ENCODE data around the gene ASIC2. TPM values are rescaled to one million over a fixed set of nuclear protein-coding genes. Genes with fewer than 3 reads are reported as not detected.

Gene ASIC2
- total RNA-seq, 1 experiment from 2014 or later, result not detected

- H3K9me2 ChIP-seq (ENCODE audit: insufficient read depth), result no peaks in the 10 kb centered on the region
- BruUV-seq (replicated peaks), result no TSS peak
- no peaks in the 10 kb centered on the region for H4K20me1 ChIP-seq (ENCODE audit: insufficient read depth)
- peaks cover 15% of the 10 kb centered on the region for H3K27me3 ChIP-seq (ENCODE audit: insufficient read depth, low read length)
- H3K27ac ChIP-seq (ENCODE audit: low read depth, low read length), result no peak overlapping the region
- intact Hi-C loops (cut with micrococcal nuclease), result no loop called here
- H3K4me3 ChIP-seq (replicated peaks in 1 of 2; ENCODE audit: low read depth in 1 of 2, low read length in 2 of 2), result no peak overlapping the region
- DNase-seq (ENCODE audit: low read depth, low spot score) (no peak), ATAC-seq (no peak)
- ChIA-PET RAD21 (ENCODE audit: low non-redundant PET in 1 of 2, low total read pairs in 2 of 2, uncharacterized antibody in 2 of 2, unreplicated experiment in 2 of 2) (no interaction called here), CTCF (no interaction called here), POLR2A (no interaction called here)
- H3K4me1 ChIP-seq (ENCODE audit: control insufficient read depth in 1 of 2, insufficient read depth in 2 of 2, low read length in 2 of 2), result no peaks in the 10 kb centered on the region
- no peak overlapping the region for H3K4me2 ChIP-seq (ENCODE audit: low read length)
- no peak overlapping the region for H3K9ac ChIP-seq (ENCODE audit: low read length)
- no peak overlapping the region for H2AFZ ChIP-seq (ENCODE audit: low read depth, low read length, poor library complexity, severe bottlenecking)
- no peaks in the 10 kb centered on the region for H3K36me3 ChIP-seq (ENCODE audit: control insufficient read depth in 1 of 2, insufficient read depth in 2 of 2, low read length in 2 of 2)
- TF ChIP-seq ATF3 (IDR thresholded peaks at IDR 0.05) (no peak), ELF1 (IDR thresholded peaks at IDR 0.05; ENCODE audit: borderline replicate concordance, low read depth) (no peak), POLR2AphosphoS5 (IDR thresholded peaks at IDR 0.05; ENCODE audit: low read depth, low read length) (no peak), ZBTB33 (IDR thresholded peaks at IDR 0.05; ENCODE audit: extremely low read depth, insufficient replicate concordance, low read length) (no peak), YY1 (IDR thresholded peaks at IDR 0.05; ENCODE audit: extremely low read depth, insufficient replicate concordance, low read depth, low read length) (no peak), CEBPB (IDR thresholded peaks at IDR 0.05; ENCODE audit: low read depth) (no peak), POLR2A (IDR thresholded peaks at IDR 0.05; ENCODE audit: borderline replicate concordance, extremely low read depth, insufficient read depth, insufficient read length) (no peak), REST (IDR thresholded peaks at IDR 0.05; ENCODE audit: low read depth) (no peak), EGR1 (IDR thresholded peaks at IDR 0.05; ENCODE audit: low read depth) (no peak), EZH2phosphoT487 (IDR thresholded peaks at IDR 0.05; ENCODE audit: borderline replicate concordance) (no peak), SP1 (IDR thresholded peaks at IDR 0.05; ENCODE audit: low read depth) (no peak), ZNF274 (IDR thresholded peaks at IDR 0.05; ENCODE audit: low read depth, low read length) (no peak), JUND (IDR thresholded peaks at IDR 0.05) (no peak), MAX (IDR thresholded peaks at IDR 0.05) (no peak), FOSL1 (IDR thresholded peaks at IDR 0.05; ENCODE audit: low read depth) (no peak), RAD21 (IDR thresholded peaks at IDR 0.05; ENCODE audit: low read depth) (no peak), ZFX (IDR thresholded peaks at IDR 0.05) (no peak), TCF7L2 (IDR thresholded peaks at IDR 0.05; ENCODE audit: borderline replicate concordance, extremely low read depth, insufficient read depth, insufficient read length) (no peak)
- TF ChIP-seq, protein P1, sequence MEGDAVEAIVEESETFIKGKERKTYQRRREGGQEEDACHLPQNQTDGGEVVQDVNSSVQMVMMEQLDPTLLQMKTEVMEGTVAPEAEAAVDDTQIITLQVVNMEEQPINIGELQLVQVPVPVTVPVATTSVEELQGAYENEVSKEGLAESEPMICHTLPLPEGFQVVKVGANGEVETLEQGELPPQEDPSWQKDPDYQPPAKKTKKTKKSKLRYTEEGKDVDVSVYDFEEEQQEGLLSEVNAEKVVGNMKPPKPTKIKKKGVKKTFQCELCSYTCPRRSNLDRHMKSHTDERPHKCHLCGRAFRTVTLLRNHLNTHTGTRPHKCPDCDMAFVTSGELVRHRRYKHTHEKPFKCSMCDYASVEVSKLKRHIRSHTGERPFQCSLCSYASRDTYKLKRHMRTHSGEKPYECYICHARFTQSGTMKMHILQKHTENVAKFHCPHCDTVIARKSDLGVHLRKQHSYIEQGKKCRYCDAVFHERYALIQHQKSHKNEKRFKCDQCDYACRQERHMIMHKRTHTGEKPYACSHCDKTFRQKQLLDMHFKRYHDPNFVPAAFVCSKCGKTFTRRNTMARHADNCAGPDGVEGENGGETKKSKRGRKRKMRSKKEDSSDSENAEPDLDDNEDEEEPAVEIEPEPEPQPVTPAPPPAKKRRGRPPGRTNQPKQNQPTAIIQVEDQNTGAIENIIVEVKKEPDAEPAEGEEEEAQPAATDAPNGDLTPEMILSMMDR (IDR thresholded peaks at IDR 0.05 in 2 of 3, conservative IDR thresholded peaks at IDR 0.05 in 1 of 3; ENCODE audit: borderline replicate concordance in 1 of 3, insufficient read depth in 1 of 3, low read depth in 2 of 3, low read length in 2 of 3), result no peak
- H3K9me3 ChIP-seq (ENCODE audit: control insufficient read depth in 1 of 2, insufficient read depth in 1 of 2, low read depth in 1 of 2, low read length in 2 of 2), result no peaks in the 10 kb centered on the region
- no peaks in the 10 kb centered on the region for H3K79me2 ChIP-seq (ENCODE audit: insufficient read depth, low read length)
These were observed 126.6 kb downstream of the ASIC2 start for GRCh38 chr17:33166472-33166871.
